K562 (cell line): Measurements from ENCODE around the gene EGFL7. TPM values are rescaled to one million over a fixed set of nuclear protein-coding genes. Genes with fewer than 3 reads are reported as not detected.

Source experiments
- CTCFL ChIP-seq: IDR thresholded peaks from 2 replicates; pipeline ENCODE4 v1.6.1; 2011; ENCODE audit warnings: borderline replicate concordance, low read depth, mild to moderate bottlenecking, moderate library complexity, low read length; ENCODE audit not compliant: insufficient read depth, poor library complexity, severe bottlenecking
- DPF2 ChIP-seq: fragments of 450-650 bp; IDR thresholded peaks from 2 replicates; pipeline ENCODE4 v1.6.1; 2016
- E2F8 ChIP-seq: fragments of 450-650 bp; IDR thresholded peaks from 2 replicates; pipeline ENCODE4 v1.7.1; 2018; ENCODE audit warnings: mild to moderate bottlenecking, low read depth; ENCODE audit not compliant: partially characterized antibody
- FOXO4 ChIP-seq: fragments of 450-650 bp; formaldehyde crosslinking; IDR thresholded peaks from 2 replicates; pipeline ENCODE4 v1.4.0; 2020; ENCODE audit warnings: mild to moderate bottlenecking, moderate library complexity
- ILF3 ChIP-seq: fragments of 450-650 bp; IDR thresholded peaks from 2 replicates; pipeline ENCODE4 v1.6.1; 2018; ENCODE audit warnings: antibody characterized with exemption, mild to moderate bottlenecking, moderate library complexity, borderline replicate concordance
- MIER1 ChIP-seq: fragments of 450-650 bp; IDR thresholded peaks from 2 replicates; pipeline ENCODE4 v1.6.1; 2016; ENCODE audit warnings: antibody characterized with exemption, mild to moderate bottlenecking, low read depth
- REST ChIP-seq, 2 experiments: fragments of 450-650 bp; formaldehyde crosslinking in 1 of 2; IDR thresholded peaks; 2 replicates each; pipeline versions ENCODE4 v1.4.0 to v1.6.1; 2014 to 2020; ENCODE audit warnings: mild to moderate bottlenecking in 2 of 2, borderline replicate concordance in 1 of 2, low read depth in 1 of 2
- TCF3 ChIP-seq: sonication (generic); formaldehyde crosslinking; IDR thresholded peaks from 2 replicates; pipeline ENCODE4 v1.4.0; 2020; ENCODE audit warnings: mild to moderate bottlenecking, missing genetic modification reagents
- XRCC3 ChIP-seq: fragments of 450-650 bp; IDR thresholded peaks from 2 replicates; pipeline ENCODE4 v1.6.1; 2017; ENCODE audit warnings: mild to moderate bottlenecking, moderate library complexity
- ZC3H11A ChIP-seq: IDR thresholded peaks from 2 replicates; pipeline ENCODE4 v1.6.1; 2012; ENCODE audit warnings: low read depth, low read length, improper control_type of control experiment
- ZNF717 ChIP-seq: fragments of 250-450 bp; sonication (Bioruptor Pico); IDR thresholded peaks from 2 replicates; pipeline ENCODE4 v1.5.0; 2021
- ZSCAN32 ChIP-seq: fragments of 450-650 bp; formaldehyde crosslinking; IDR thresholded peaks from 2 replicates; pipeline ENCODE4 v1.4.0; 2020; ENCODE audit warnings: mild to moderate bottlenecking, moderate library complexity
- polyA plus RNA-seq, 8 experiments: library from polyadenylated mRNA; depleted of rRNA in 4 of 8; stranded (reverse) in 5 of 8; unstranded in 3 of 8; fragments of >200 nt; fragmentation: Nextera tagmentation in 2 of 8; fragmentation: Illumina TruSeq in 1 of 8; extraction: Ambion mirVana in 2 of 8; extraction: Trizol in 1 of 8; gene quantifications; 2 replicates each; pipeline versions ENCODE4 v1.2.1 to v1.2.3, GENCODE V29; 2011 to 2014; ENCODE audit warnings: inconsistent platforms in 1 of 8, missing spikeins in 1 of 8
- total RNA-seq, 7 experiments: library from RNA; depleted of rRNA in 6 of 7; stranded (reverse); fragments of >200 nt in 6 of 7; fragmentation: Illumina TruSeq in 2 of 7; extraction: Trizol in 2 of 7; gene quantifications; 2 replicates each; pipeline versions ENCODE4 v1.2.1 to v1.2.3, GENCODE V29; 2011 to 2021; ENCODE audit warnings: low replicate concordance in 1 of 7

The EGFL7 gene
- total and polyA plus RNA-seq, 9 of the 15 experiments (the other 6 are each of a cell fraction or from before 2014, with no cell fraction given): 1.5 to 286 (median 55.5) TPM

GRCh38 chr9:136645903-136646754 is 16.6 kb upstream of the EGFL7 start (continued):
- TF ChIP-seq REST (IDR thresholded peaks at IDR 0.05; ENCODE audit: borderline replicate concordance): peak; percentile 82; the same call in 1 of the 2 replicates
- no peak for TF ChIP-seq REST (CRISPR knock-in tag; IDR thresholded peaks at IDR 0.05; ENCODE audit: low read depth)
- no peak; the same call in 1 of the 2 replicates for TF ChIP-seq FOXO4
- TF ChIP-seq ZSCAN32 (CRISPR knock-in tag): no peak
- TF ChIP-seq ZC3H11A: no peak
- TF ChIP-seq TCF3 (CRISPR knock-in tag): peak; percentile 78
- no peak for TF ChIP-seq ILF3
- TF ChIP-seq DPF2: peak; percentile 60; the same call in 1 of the 2 replicates
- no peak for TF ChIP-seq XRCC3
- TF ChIP-seq E2F8: no peak
- no peak for TF ChIP-seq CTCFL
- no peak for TF ChIP-seq ZNF717 (CRISPR knock-in tag)
- no peak for TF ChIP-seq MIER1
